K562 (cell line): ENCODE results near the gene NRN1L. TPM values are rescaled to one million over a fixed set of nuclear protein-coding genes. Genes with fewer than 3 reads are reported as not detected.

Experiments used
- CBX2 ChIP-seq: fragments of 200-600 bp; sonication (generic); IDR thresholded peaks from one replicate; pipeline ENCODE4 v1.6.1; 2012; ENCODE audit warnings: mild to moderate bottlenecking, low read length, inconsistent platforms; ENCODE audit not compliant: insufficient read depth, poor library complexity, severe bottlenecking
- CTCF ChIP-seq, 3 experiments: IDR thresholded peaks in 2 of 3; conservative IDR thresholded peaks in 1 of 3; 2 replicates each; pipeline ENCODE4 v1.5.1; 2011 to 2012; ENCODE audit warnings: low read length in 3 of 3, mild to moderate bottlenecking in 3 of 3, control low read depth in 2 of 3, improper control_type of control experiment in 1 of 3, inconsistent platforms in 1 of 3, low read depth in 1 of 3, mixed read lengths in 1 of 3, moderate library complexity in 1 of 3; ENCODE audit not compliant: insufficient read depth in 2 of 3
- DACH1 ChIP-seq: fragments of 450-650 bp; IDR thresholded peaks from 2 replicates; pipeline ENCODE4 v1.6.1; 2018; ENCODE audit not compliant: partially characterized antibody
- EP400 ChIP-seq: fragments of 450-650 bp; IDR thresholded peaks from 2 replicates; pipeline ENCODE4 v1.6.1; 2017; ENCODE audit warnings: antibody characterized with exemption, mild to moderate bottlenecking, moderate library complexity
- MBD2 ChIP-seq: sonication (generic); IDR thresholded peaks from 2 replicates; pipeline ENCODE4 v1.6.1; 2016; ENCODE audit warnings: low read depth, borderline replicate concordance
- POLR2A ChIP-seq: fragments of 450-650 bp; conservative IDR thresholded peaks from 2 replicates; pipeline ENCODE4 v1.6.1; 2016
- POLR2B ChIP-seq: fragments of 450-650 bp; IDR thresholded peaks from 2 replicates; pipeline ENCODE4 v1.6.1; 2018; ENCODE audit warnings: low read depth; ENCODE audit not compliant: partially characterized antibody
- RCOR1 ChIP-seq, 2 experiments: IDR thresholded peaks; 2 replicates each; pipeline ENCODE4 v1.6.1; 2012; ENCODE audit warnings: low read depth in 2 of 2, low read length in 2 of 2, borderline replicate concordance in 1 of 2, improper control_type of control experiment in 1 of 2
- SMAD2 ChIP-seq: fragments of 150-350 bp; IDR thresholded peaks from 2 replicates; pipeline ENCODE4 v1.6.1; 2014; ENCODE audit warnings: low read depth, mild to moderate bottlenecking, low read length
- SMARCE1 ChIP-seq: fragments of 450-650 bp; IDR thresholded peaks from 2 replicates; pipeline ENCODE4 v1.7.1; 2016; ENCODE audit warnings: mild to moderate bottlenecking
- TCF7 ChIP-seq: sonication (generic); IDR thresholded peaks from 2 replicates; pipeline ENCODE4 v1.6.1; 2016; ENCODE audit warnings: antibody characterized with exemption, borderline replicate concordance
- THAP7 ChIP-seq: fragments of 250-450 bp; sonication (Bioruptor Pico); IDR thresholded peaks from 2 replicates; pipeline ENCODE4 v1.5.0; 2021
- UBTF ChIP-seq, 2 experiments: IDR thresholded peaks; 2 replicates each; pipeline ENCODE4 v1.6.1; 2012; ENCODE audit warnings: improper control_type of control experiment in 2 of 2, low read depth in 2 of 2, low read length in 2 of 2, borderline replicate concordance in 1 of 2
- ZBTB7A ChIP-seq: IDR thresholded peaks from 2 replicates; pipeline ENCODE4 v1.6.1; 2011; ENCODE audit warnings: low read depth, mild to moderate bottlenecking, low read length, moderate library complexity, borderline replicate concordance; ENCODE audit not compliant: control insufficient read depth
- ZNF143 ChIP-seq: sonication (generic); formaldehyde crosslinking; IDR thresholded peaks from 2 replicates; pipeline ENCODE4 v1.9.0; 2022; ENCODE audit warnings: mild to moderate bottlenecking, missing genetic modification reagents
- ZNF24 ChIP-seq: fragments of 450-650 bp; IDR thresholded peaks from 2 replicates; pipeline ENCODE4 v1.6.1; 2016
- ZNF644 ChIP-seq: fragments of 200-800 bp; sonication (Bioruptor generic); IDR thresholded peaks from 2 replicates; pipeline ENCODE4 v1.6.1; 2016; ENCODE audit warnings: low read depth, missing genetic modification characterization, missing compliant biosample characterization
- polyA plus RNA-seq, 8 experiments: library from polyadenylated mRNA; depleted of rRNA in 4 of 8; stranded (reverse) in 5 of 8; unstranded in 3 of 8; fragments of >200 nt; fragmentation: Nextera tagmentation in 2 of 8; fragmentation: Illumina TruSeq in 1 of 8; extraction: Ambion mirVana in 2 of 8; extraction: Trizol in 1 of 8; gene quantifications; 2 replicates each; pipeline versions ENCODE4 v1.2.1 to v1.2.3, GENCODE V29; 2011 to 2014; ENCODE audit warnings: inconsistent platforms in 1 of 8, missing spikeins in 1 of 8
- total RNA-seq, 7 experiments: library from RNA; depleted of rRNA in 6 of 7; stranded (reverse); fragments of >200 nt in 6 of 7; fragmentation: Illumina TruSeq in 2 of 7; extraction: Trizol in 2 of 7; gene quantifications; 2 replicates each; pipeline versions ENCODE4 v1.2.1 to v1.2.3, GENCODE V29; 2011 to 2021; ENCODE audit warnings: low replicate concordance in 1 of 7
- TF ChIP-seq, protein P1 (sequence below): IDR thresholded peaks from 2 replicates; pipeline ENCODE4 v1.6.1; 2011; ENCODE audit warnings: borderline replicate concordance, low read depth, mild to moderate bottlenecking, moderate library complexity, low read length; ENCODE audit not compliant: insufficient read depth, poor library complexity, severe bottlenecking
- TF ChIP-seq, protein P2 (sequence below): fragments of 450-650 bp; IDR thresholded peaks from one replicate; pipeline ENCODE4 v1.6.1; 2018; ENCODE audit warnings: mild to moderate bottlenecking, moderate library complexity; ENCODE audit not compliant: partially characterized antibody

Gene NRN1L
- total and polyA plus RNA-seq, 9 of the 15 experiments (the other 6 are each of a cell fraction or from before 2014, with no cell fraction given), result 0.22 to 0.86 (median 0.61) TPM; not detected in 5

DNA sequence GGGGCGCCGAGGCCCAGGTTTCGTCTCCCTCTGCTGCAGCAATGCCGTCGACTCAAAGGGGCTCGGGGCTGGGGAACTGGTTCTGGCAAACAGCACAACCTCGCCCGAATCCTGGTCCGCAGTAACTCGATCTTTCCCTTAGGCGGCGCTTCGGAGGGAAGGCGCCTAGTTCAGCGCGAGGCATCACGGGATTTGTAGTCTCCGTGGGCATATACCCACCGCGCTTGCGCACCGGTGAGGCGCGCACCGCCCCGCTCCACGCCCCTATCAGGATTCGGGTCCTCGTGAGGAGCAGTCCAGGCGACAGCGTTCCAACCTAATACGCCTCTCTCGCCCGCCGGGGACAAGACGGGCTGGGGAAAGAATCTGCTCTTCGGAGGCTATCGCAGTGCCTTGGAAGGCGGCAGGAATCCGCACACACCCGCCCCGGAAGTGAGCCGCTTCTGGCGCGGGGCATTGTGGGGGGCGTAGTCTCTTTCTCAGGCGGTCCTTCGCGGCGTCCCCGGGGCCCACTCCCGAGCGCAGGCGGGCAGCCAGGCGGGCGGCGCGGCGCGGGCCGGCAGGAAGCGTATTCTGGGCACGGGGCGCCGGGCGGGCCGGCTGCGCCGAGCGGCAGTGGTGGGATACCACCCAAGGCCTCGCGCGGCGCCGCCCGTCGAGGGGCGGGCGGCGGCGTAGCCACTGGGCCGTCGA is 42.7 kb upstream of the NRN1L start, which contains the start of gene THAP11 (continued):
- TF ChIP-seq CTCF (IDR thresholded peaks at IDR 0.05 in 2 of 3, conservative IDR thresholded peaks at IDR 0.05 in 1 of 3; ENCODE audit: insufficient read depth in 2 of 3, low read depth in 1 of 3, low read length in 3 of 3) (peak; percentile 89 to 96 (median 93)), SMARCE1 (no peak), ZNF143 (CRISPR knock-in tag) (peak; percentile 95), POLR2B (peak; percentile 79), THAP7 (CRISPR knock-in tag) (peak; percentile 66; the same call in 1 of the 2 replicates), EP400 (peak; percentile 46; the same call in 1 of the 2 replicates), ZBTB7A (peak; percentile 73; the same call in 1 of the 2 replicates), ZNF644 (peak; percentile 33; the same call in 1 of the 2 replicates), POLR2A (peak; percentile 87), ZNF24 (0 out of 2 replicates have a peak, but pooled peaks have one; percentile 18), RCOR1 (IDR thresholded peaks at IDR 0.05; ENCODE audit: borderline replicate concordance in 1 of 2, low read depth in 2 of 2, low read length in 2 of 2) (peak in 1 of 2 experiments; percentile 18; a peak in 1 of 4 replicates), SMAD2 (no peak), TCF7 (no peak), MBD2 (peak; percentile 68), DACH1 (no peak), UBTF (IDR thresholded peaks at IDR 0.05; ENCODE audit: borderline replicate concordance in 1 of 2, low read depth in 2 of 2, low read length in 2 of 2) (peak in 1 of 2 experiments; percentile 26; a peak in 1 of 4 replicates), CBX2 (no peak)
- TF ChIP-seq, protein P1, sequence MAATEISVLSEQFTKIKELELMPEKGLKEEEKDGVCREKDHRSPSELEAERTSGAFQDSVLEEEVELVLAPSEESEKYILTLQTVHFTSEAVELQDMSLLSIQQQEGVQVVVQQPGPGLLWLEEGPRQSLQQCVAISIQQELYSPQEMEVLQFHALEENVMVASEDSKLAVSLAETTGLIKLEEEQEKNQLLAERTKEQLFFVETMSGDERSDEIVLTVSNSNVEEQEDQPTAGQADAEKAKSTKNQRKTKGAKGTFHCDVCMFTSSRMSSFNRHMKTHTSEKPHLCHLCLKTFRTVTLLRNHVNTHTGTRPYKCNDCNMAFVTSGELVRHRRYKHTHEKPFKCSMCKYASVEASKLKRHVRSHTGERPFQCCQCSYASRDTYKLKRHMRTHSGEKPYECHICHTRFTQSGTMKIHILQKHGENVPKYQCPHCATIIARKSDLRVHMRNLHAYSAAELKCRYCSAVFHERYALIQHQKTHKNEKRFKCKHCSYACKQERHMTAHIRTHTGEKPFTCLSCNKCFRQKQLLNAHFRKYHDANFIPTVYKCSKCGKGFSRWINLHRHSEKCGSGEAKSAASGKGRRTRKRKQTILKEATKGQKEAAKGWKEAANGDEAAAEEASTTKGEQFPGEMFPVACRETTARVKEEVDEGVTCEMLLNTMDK, result peak; percentile 72
- TF ChIP-seq, protein P2, sequence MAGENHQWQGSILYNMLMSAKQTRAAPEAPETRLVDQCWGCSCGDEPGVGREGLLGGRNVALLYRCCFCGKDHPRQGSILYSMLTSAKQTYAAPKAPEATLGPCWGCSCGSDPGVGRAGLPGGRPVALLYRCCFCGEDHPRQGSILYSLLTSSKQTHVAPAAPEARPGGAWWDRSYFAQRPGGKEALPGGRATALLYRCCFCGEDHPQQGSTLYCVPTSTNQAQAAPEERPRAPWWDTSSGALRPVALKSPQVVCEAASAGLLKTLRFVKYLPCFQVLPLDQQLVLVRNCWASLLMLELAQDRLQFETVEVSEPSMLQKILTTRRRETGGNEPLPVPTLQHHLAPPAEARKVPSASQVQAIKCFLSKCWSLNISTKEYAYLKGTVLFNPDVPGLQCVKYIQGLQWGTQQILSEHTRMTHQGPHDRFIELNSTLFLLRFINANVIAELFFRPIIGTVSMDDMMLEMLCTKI, result no peak
